K562 (cell line): ENCODE data around the gene PRDX2. TPM values are rescaled to one million over a fixed set of nuclear protein-coding genes. Genes with fewer than 3 reads are reported as not detected.
A peak's percentile ranks its signal among the peaks of the same experiment; 100 is the strongest.

Experiments used
- CBFA2T3 ChIP-seq: fragments of 450-650 bp; IDR thresholded peaks from 2 replicates; pipeline ENCODE4 v1.6.1; 2017
- GMEB1 ChIP-seq: fragments of 250-450 bp; sonication (Bioruptor Pico); IDR thresholded peaks from 2 replicates; pipeline ENCODE4 v1.4.0; 2020; ENCODE audit warnings: mild to moderate bottlenecking
- KLF13 ChIP-seq: fragments of 450-650 bp; IDR thresholded peaks from 2 replicates; pipeline ENCODE4 v1.6.1; 2016; ENCODE audit warnings: missing genetic modification characterization, low read depth, mild to moderate bottlenecking, missing compliant biosample characterization, moderate library complexity, borderline replicate concordance
- MBD1 ChIP-seq: fragments of 250-450 bp; sonication (Bioruptor Pico); IDR thresholded peaks from 2 replicates; pipeline ENCODE4 v1.8.0; 2022; ENCODE audit warnings: inconsistent platforms
- PRMT5 ChIP-seq: sonication (generic); formaldehyde crosslinking; IDR thresholded peaks from 2 replicates; pipeline ENCODE4 v1.5.0; 2020; ENCODE audit warnings: missing genetic modification reagents
- RHOXF2B ChIP-seq: fragments of 250-450 bp; sonication (Bioruptor Pico); conservative IDR thresholded peaks from 2 replicates; pipeline ENCODE4 v1.5.1; 2021
- TAF9B ChIP-seq: fragments of 450-650 bp; IDR thresholded peaks from 2 replicates; pipeline ENCODE4 v1.6.1; 2018; ENCODE audit warnings: mild to moderate bottlenecking; ENCODE audit not compliant: partially characterized antibody
- XRCC4 ChIP-seq: IDR thresholded peaks from one replicate; pipeline ENCODE4 v1.6.1; 2011; ENCODE audit not compliant: insufficient read depth, insufficient read length; ENCODE audit errors: extremely low read depth
- ZBTB2 ChIP-seq: fragments of 450-650 bp; IDR thresholded peaks from 2 replicates; pipeline ENCODE4 v1.6.1; 2016; ENCODE audit warnings: antibody characterized with exemption
- ZBTB40 ChIP-seq, 2 experiments: fragments of 450-650 bp in 1 of 2; sonication (generic) in 1 of 2; formaldehyde crosslinking in 1 of 2; IDR thresholded peaks; 2 replicates each; pipeline versions ENCODE4 v1.7.1 to v1.9.0; 2016 to 2022; ENCODE audit warnings: inconsistent platforms in 1 of 2, mild to moderate bottlenecking in 1 of 2, missing genetic modification reagents in 1 of 2
- ZNF232 ChIP-seq: sonication (generic); formaldehyde crosslinking; IDR thresholded peaks from 2 replicates; pipeline ENCODE4 v1.8.0; 2022; ENCODE audit warnings: mild to moderate bottlenecking, missing genetic modification reagents
- ZNF431 ChIP-seq: sonication (generic); formaldehyde crosslinking; IDR thresholded peaks from 2 replicates; pipeline ENCODE4 v1.8.0; 2022; ENCODE audit warnings: mild to moderate bottlenecking, missing genetic modification reagents
- ZNF778 ChIP-seq: fragments of 450-650 bp; formaldehyde crosslinking; IDR thresholded peaks from 2 replicates; pipeline ENCODE4 v1.4.0; 2020; ENCODE audit warnings: mild to moderate bottlenecking, moderate library complexity
- polyA plus RNA-seq, 8 experiments: library from polyadenylated mRNA; depleted of rRNA in 4 of 8; stranded (reverse) in 5 of 8; unstranded in 3 of 8; fragments of >200 nt; fragmentation: Nextera tagmentation in 2 of 8; fragmentation: Illumina TruSeq in 1 of 8; extraction: Ambion mirVana in 2 of 8; extraction: Trizol in 1 of 8; gene quantifications; 2 replicates each; pipeline versions ENCODE4 v1.2.1 to v1.2.3, GENCODE V29; 2011 to 2014; ENCODE audit warnings: inconsistent platforms in 1 of 8, missing spikeins in 1 of 8
- total RNA-seq, 7 experiments: library from RNA; depleted of rRNA in 6 of 7; stranded (reverse); fragments of >200 nt in 6 of 7; fragmentation: Illumina TruSeq in 2 of 7; extraction: Trizol in 2 of 7; gene quantifications; 2 replicates each; pipeline versions ENCODE4 v1.2.1 to v1.2.3, GENCODE V29; 2011 to 2021; ENCODE audit warnings: low replicate concordance in 1 of 7

PRDX2 gene
- total and polyA plus RNA-seq, 9 of the 15 experiments (the other 6 are each of a cell fraction or from before 2014, with no cell fraction given) = 206 to 1,183 (median 415) TPM

- TF ChIP-seq MBD1 (no peak), GMEB1 (CRISPR knock-in tag) (peak; percentile 80), TAF9B (peak; percentile 92), RHOXF2B (CRISPR knock-in tag) (no peak), ZNF778 (CRISPR knock-in tag) (no peak), PRMT5 (CRISPR knock-in tag) (no peak), CBFA2T3 (peak; percentile 19; the same call in 1 of the 2 replicates), ZNF232 (CRISPR knock-in tag) (no peak), XRCC4 (no peak), ZNF431 (CRISPR knock-in tag) (0 out of 2 replicates have a peak, but pooled peaks have one; percentile 22), ZBTB2 (no peak; the same call in 1 of the 2 replicates), KLF13 (tag) (no peak), ZBTB40 (IDR thresholded peaks at IDR 0.05) (no peak), ZBTB40 (CRISPR knock-in tag; IDR thresholded peaks at IDR 0.05) (no peak)
Measured at GRCh38 chr19:12791345-12792050, 10.1 kb downstream of the PRDX2 start, which contains the start of gene JUNB (continued).
